Cerebellar cortex (tissue), 1 donor: ENCODE measurements around the gene EYS.
A peak's percentile ranks its signal among the peaks of the same experiment; 100 is the strongest.
"Not testable (repeated sequence)": the region's sequence is repeated elsewhere in the genome, so short reads cannot be mapped to it uniquely, and the experiment has no call there.

Experiments
- DNase-seq: peaks from one replicate; pipeline ENCODE4 v3.0.0-alpha.2; 2015; ENCODE audit warnings: low spot score

Gene EYS

DNA sequence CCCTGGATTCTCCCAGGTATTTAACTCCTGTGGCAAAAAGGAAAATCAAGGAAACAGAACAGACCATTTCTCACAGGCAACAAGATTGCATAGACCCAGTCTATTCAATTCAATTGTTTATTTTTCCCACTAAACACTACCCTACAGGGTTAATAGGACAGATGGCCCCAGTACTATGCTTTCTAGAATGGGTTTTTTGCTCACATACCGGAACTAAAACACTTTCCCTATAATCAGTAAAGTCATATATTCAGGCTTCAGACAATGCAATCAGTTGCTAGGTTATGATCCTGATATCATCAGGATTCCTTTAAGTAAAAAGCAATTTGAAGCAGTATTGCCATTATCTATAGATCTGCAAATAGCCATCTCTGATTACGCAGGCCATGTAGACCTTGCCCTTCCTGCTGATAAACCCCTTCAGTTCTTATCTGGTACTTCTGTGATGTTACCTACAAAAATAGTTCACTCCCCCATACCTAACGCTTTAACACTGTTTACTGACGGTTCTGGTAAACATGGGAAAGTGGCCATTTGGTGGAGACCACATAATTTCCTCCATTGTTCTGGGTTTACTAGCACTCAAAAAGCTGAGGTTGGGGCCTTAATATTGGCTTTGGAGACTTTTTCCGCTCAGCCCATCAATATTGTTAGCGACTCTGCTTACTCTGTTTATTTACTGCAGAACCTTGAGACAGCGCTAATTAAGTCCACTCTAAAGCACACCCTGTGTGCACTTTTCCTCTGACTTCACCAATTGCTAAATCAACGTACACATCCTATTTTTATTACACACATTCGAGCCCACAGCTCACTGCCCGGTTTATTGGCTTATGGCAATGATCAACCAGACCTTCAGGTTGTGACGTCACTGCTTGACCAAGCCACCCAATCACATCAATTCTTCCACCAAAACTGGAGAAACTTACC lies 1405.5 kb downstream of the EYS start:
- no peak for DNase-seq

DNA sequence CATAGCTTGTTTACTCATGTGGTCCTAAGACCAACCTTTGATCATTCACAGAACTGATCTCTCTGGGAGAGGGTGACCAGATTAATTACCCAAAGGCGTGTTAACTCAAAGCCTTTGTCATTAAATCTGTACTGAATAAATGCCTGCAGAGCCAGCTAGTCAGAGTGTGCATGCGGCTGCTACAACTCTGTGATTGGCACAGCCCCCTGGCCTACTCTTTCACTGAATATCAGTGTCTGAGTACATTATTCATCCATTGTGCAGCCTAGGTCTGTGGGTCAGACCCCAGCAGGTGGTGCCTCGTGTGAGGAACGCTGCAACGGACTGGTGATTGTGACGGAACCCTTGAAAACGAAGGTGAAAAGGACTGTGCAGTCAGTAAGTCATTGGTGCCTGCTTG lies 1407.8 kb downstream of the EYS start:
- no peak for DNase-seq

GRCh38 chr6:64294034-64294433 lies 1413.0 kb downstream of the EYS start:
- no peak for DNase-seq

DNA sequence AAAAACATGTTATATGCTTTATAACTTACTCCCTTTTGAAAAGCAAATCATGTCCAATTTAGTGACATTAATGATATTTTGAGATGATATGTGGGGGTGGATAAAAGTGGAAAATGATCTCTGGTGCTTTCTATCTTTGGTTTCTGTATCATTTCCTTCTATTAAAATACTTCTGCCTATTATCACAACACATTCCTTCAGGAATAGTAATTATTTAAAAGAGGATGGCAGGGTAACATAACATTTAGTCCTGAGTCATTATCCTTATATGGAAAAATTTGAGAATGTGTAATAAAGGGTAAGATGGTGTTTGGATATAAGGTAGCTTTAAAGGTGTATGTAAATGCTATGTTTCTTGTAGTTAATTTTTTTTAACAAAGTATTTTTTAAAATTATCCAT lies 1413.7 kb downstream of the EYS start:
- DNase-seq: no peak

- no peak for DNase-seq
Observed at GRCh38 chr6:64290867-64291266, 1416.2 kb downstream of the EYS start.

GRCh38 chr6:64289931-64290330 lies 1417.1 kb downstream of the EYS start:
- no peak for DNase-seq

DNA sequence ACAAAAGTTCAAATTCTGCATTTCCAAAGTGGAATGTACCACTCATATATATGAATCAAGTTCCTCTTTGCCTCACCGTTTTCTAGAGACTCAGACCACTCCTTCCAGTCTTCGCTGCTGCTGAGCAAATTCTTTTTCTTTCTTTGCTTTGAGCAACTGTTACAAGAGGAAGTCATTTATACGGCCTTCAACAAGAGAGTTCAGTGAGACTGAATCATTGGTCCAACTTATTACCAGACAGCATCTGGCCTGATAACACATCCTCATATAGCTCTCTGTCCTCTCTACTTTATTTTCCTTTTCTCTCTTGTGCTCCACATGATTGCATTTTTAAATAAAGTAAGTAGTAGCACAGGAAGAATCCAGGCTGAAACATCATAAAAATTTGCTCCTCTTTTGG lies 1418.7 kb downstream of the EYS start:
- DNase-seq: no peak

GRCh38 chr6:64281167-64281566 lies 1425.9 kb downstream of the EYS start:
- DNase-seq: no peak

GRCh38 chr6:64280569-64280968 lies 1426.5 kb downstream of the EYS start:
- peak; percentile 8 for DNase-seq

DNA sequence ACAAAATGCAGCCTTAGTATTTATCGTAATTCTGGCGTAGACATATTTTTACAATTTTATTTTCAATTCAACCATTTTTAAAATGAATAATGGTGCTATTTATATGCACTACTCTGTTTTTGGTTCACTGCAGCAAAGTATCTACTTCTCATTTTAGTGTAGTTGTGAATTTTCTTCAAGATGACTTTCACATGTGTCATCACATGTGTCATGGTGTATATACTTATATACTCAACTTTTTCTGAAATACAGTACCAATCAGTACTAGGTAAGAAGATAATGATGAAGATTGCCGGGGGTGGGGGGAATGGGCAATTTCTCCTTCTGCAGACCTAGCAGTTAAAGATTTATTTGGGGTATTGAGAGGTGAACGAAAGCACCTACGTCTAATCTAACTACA lies 1436.9 kb downstream of the EYS start:
- DNase-seq: no peak

- no peak for DNase-seq
Observed at GRCh38 chr6:64266351-64266821, 1440.6 kb downstream of the EYS start.

DNA sequence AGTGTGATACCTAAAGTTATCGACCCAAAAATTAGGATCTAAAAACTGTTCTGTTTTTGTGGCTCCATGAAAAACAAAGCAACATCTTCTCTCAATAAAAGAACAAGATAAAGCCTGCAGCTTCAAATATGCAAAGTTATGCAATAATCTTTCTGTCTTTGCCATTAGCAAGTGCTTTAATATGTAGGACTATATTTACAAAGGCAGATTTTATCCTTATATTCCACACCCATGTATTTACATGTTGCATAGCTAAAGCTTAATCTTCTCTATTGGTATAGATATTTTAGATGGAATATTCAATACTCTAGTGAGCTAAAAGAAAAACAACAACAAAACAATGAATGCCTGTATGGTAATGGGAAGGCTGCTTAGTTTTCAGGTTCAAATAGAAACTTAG lies 1443.2 kb downstream of the EYS start:
- no peak for DNase-seq

DNA sequence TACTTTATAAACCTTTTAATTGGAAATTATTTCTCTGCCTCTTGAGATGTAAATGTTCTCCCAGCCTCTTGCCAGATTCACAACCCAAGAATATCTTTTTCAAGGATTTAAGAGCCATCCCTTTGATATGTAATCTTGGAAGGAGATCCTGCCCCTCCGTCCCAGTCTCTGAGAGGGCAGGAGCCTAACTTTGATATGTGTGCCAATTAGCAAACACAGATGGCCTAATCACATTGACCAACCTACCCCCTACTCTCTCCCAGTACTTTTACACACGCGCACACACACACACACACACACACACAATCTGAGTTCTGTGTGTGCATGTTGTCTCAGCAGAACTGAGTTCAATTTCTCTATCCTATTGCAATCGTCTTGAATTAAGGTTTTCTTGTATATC lies 1447.7 kb downstream of the EYS start:
- DNase-seq: no peak

DNA sequence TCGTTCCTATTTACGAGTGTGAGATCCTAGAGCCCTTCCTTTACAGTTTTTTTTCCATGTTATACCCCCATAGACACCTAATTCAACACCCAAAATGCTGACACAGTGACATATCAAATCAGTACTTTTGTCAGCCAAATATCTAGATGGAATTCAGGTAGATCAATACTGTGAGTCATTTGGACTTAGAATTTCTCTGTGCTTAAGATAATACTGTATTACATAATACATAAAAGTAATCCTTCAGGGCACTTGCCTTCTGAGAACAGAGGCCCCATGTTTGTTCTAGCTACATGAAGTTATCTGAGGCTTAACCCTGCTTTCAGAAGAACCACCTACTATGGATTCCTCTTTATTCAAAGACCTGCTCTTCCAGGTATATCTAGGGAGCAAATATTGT lies 1448.3 kb downstream of the EYS start:
- no peak for DNase-seq

- DNase-seq: no peak
Observed at GRCh38 chr6:64258302-64258701, 1448.7 kb downstream of the EYS start.

DNA sequence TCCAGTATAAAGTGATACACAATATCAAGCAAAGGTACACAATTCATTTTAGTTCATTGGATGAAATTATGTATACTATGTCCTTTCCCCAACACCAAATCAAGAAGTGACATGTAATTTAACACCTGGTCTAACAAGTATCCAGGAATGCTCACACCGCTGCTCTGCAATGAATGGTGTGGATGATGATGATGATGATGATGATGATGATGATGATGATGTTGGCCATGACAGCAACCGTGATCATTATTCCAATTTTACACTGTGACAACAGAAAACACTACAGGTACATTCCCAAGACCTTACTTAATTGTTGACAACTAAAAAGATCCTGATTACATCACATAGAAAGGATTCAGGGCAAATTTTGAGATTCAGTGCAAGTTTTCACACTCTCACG lies 1449.4 kb downstream of the EYS start:
- no peak for DNase-seq

- no peak for DNase-seq
Observed at GRCh38 chr6:64256483-64256882, 1450.5 kb downstream of the EYS start.

DNA sequence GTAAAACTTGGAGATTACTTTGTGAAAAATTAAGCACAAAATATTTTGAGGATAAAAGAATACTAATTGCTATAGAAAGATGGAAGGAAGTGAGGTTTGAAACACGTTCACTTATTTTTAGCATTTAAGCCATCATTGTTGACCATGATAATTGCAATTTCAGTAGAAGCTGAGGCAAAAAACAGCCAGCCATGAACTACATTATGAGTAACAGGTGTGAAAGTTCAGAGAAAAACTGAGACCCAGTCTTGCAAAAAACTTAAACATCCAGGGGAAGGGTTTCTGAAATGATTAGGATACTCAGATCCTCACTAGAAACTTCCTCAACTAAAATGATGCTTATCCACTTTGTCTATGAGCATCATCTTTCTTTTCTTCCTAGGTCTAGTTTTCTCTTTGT lies 1452.0 kb downstream of the EYS start:
- DNase-seq: no peak

- DNase-seq: no peak
Observed at GRCh38 chr6:64254558-64254957, 1452.5 kb downstream of the EYS start.

- DNase-seq: no peak
Observed at GRCh38 chr6:64252256-64252655, 1454.8 kb downstream of the EYS start.

GRCh38 chr6:64250126-64250525 lies 1456.9 kb downstream of the EYS start:
- no peak for DNase-seq

GRCh38 chr6:64249115-64249514 lies 1457.9 kb downstream of the EYS start:
- no peak for DNase-seq

GRCh38 chr6:64243618-64244017 lies 1463.4 kb downstream of the EYS start:
- DNase-seq: no peak

- DNase-seq: not testable (repeated sequence)
Observed at GRCh38 chr6:64238908-64239307, 1468.1 kb downstream of the EYS start.
